Measurements from ENCODE around the gene AGPAT4.
"Not testable (repeated sequence)": the region's sequence is repeated elsewhere in the genome, so short reads cannot be mapped to it uniquely, and the experiment has no call there.

Gene AGPAT4

GRCh38 chr6:161134550-161135298 lies 139.1 kb downstream of the AGPAT4 start:
- DNase-seq: no peak

GRCh38 chr6:161133963-161134362 lies 139.9 kb downstream of the AGPAT4 start:
- DNase-seq: no peak

GRCh38 chr6:161132384-161132783 lies 141.5 kb downstream of the AGPAT4 start:
- no peak for DNase-seq

DNA sequence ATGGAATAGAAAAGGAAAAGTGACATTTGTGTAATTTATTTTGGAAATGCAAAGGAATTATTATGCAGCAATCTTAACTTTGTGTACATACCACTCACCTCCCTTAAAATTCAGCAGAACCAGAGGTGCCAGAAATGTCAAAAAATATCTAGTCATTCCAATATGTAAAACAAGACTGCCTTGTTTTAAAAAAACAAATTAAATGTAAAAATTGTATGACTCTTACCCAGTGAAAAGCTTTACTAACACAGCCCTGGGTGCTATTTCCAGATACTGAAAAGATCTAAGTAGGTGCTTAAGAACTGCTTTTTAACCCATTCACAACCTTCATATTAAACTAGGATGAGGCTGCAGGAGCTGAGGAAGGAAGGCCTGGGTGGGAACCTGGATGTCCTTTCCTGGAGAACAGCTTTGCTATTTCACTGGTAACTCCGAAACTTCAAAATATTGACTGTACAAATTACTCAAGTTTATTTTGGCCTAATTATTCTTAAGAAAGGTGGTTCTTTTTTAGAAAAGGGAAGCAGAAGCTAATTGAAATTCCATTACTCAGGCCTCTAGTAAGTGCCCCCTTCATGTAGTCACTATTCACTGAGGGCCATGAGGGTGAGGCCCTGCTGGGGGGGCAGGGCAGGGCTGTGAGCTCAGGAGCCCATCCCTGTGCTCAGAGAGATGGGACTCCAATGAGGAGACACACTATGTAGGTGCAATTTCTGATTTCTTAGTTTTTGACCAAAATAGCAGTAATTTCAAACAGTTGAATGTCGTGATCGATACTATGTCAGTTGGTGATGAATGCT lies 142.7 kb downstream of the AGPAT4 start:
- DNase-seq: no peak

DNA sequence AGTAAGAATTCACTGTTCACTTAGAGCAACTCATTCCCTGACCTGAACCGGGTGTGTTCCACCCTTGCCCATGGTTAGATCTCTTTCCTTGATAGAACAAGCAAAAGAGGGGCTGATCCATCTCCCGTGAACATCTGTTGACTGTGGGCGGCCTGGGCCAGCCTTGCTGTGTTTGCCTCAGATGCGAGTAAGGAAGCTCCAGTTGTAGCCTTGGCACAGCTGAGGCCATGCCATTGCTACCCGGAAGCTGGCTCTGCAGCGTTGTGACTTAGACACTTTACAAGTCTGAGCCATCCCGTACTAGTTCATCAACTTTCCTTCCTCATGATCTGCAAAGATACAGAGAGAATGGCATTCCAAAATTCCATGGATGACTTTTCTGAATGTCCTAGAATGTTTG lies 143.3 kb downstream of the AGPAT4 start:
- no peak for DNase-seq

DNA sequence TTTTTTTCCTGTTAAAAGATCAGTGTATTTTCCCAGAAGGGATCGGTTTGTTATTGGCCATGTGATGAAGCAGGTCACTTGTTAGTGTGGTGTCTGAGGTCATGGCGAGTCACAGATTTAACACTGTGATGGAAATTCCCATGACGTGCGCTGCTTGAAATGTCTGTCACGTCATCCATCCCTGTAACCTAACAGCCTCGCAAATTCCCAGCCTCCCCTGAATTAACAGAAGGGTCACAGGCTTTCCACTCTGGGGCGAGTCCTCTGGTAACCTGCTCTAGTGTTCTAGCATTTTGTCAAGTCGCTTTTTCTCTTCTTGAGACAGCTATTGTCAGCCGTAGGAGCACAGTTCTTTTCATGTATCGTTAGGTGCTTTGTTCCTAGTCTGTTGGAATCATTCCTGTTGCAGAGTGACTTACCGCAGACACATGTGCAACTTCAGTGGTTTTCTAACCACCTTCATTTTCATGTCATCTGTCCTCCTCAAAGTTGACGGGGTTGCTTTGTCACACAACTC lies 145.1 kb downstream of the AGPAT4 start:
- no peak for DNase-seq

- DNase-seq: no peak
These were observed 145.6 kb downstream of the AGPAT4 start for GRCh38 chr6:161128230-161128629.

- DNase-seq: no peak
These were observed 146.7 kb downstream of the AGPAT4 start for GRCh38 chr6:161127071-161127740.

DNA sequence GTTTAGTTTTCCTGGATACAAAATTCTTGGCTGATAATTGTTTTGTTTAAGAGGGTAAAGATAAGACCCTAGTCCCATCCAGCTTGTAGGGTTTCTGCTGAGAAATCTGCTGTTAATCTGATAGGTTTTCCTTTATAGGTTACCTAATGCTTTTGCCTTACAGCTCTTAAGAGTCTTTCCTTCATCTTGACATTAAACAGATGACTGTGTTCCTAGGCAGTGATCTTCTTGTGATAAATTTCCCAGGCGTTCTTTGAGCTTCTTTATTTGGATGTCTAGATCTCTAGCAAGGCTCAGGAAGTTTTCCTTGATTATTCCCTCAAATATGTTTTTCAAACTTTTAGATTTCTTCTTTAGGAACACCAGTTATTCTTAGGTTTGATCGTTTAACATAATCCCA lies 148.3 kb downstream of the AGPAT4 start:
- no peak for DNase-seq

DNA sequence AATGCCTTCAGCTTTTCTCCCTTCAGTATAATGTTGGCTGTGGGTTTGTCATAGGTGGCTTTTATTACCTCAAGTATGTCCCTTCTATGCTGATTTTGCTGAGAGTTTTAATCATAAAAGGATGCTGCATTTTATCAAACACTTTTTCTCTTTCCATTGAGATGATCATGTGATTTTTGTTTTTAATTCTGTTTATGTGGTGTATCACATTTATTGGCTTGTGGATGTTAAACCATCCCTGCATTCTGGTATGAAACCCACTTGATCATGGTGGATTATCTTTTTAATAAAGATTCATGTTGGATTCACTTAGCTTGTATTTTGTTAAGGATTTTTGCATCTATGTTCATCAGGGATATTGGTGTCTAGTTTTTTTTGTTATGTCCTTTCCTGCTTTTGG lies 150.5 kb downstream of the AGPAT4 start:
- not testable (repeated sequence) for DNase-seq

- no peak for DNase-seq
These were observed 155.9 kb downstream of the AGPAT4 start for GRCh38 chr6:161117942-161118341.

DNA sequence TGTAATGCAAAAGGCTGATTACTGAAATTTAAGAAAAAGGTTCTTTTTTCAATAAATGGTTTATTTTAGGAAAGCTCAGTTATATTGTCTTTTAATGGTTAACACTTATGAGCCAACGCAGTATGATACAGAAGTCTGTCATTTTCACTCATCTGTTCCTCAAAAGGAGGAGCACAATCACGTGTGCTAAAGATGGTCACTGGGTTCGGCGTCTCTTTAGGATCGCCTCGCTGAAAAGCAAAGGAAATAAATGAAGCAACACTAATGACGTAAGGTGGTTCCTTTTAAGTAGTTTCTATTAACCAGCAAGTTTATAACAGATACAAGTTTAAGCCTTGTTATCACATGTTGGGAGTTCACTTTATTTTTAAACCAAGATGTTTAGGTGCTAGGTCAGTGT lies 156.6 kb downstream of the AGPAT4 start:
- DNase-seq: no peak

GRCh38 chr6:161116554-161116953 lies 157.3 kb downstream of the AGPAT4 start:
- DNase-seq: no peak

- no peak for DNase-seq
These were observed 158.4 kb downstream of the AGPAT4 start for GRCh38 chr6:161115468-161115867.

- DNase-seq: no peak
These were observed 162.6 kb downstream of the AGPAT4 start for GRCh38 chr6:161111261-161111660.

GRCh38 chr6:161110028-161110779 lies 163.7 kb downstream of the AGPAT4 start:
- DNase-seq: no peak

DNA sequence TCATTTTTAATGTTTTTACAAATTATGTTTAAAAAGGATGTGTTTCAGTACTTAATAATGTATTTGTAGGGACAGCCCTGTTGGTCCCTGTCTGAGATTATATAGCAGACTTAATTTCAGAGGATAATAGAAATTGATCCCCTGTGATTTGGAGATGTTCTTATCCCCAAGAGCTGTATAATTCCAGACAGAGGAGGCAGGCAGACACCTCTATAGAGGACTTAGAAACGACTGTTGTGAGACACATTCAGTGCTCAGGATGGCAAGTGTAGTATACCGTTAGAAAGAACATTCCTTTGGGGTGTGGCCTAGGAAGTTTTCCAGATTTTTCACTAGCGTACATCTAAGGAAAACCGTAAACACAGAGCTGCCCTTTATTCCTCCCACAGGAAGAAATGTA lies 164.5 kb downstream of the AGPAT4 start:
- no peak for DNase-seq

GRCh38 chr6:161108916-161109315 lies 164.9 kb downstream of the AGPAT4 start:
- DNase-seq: no peak

DNA sequence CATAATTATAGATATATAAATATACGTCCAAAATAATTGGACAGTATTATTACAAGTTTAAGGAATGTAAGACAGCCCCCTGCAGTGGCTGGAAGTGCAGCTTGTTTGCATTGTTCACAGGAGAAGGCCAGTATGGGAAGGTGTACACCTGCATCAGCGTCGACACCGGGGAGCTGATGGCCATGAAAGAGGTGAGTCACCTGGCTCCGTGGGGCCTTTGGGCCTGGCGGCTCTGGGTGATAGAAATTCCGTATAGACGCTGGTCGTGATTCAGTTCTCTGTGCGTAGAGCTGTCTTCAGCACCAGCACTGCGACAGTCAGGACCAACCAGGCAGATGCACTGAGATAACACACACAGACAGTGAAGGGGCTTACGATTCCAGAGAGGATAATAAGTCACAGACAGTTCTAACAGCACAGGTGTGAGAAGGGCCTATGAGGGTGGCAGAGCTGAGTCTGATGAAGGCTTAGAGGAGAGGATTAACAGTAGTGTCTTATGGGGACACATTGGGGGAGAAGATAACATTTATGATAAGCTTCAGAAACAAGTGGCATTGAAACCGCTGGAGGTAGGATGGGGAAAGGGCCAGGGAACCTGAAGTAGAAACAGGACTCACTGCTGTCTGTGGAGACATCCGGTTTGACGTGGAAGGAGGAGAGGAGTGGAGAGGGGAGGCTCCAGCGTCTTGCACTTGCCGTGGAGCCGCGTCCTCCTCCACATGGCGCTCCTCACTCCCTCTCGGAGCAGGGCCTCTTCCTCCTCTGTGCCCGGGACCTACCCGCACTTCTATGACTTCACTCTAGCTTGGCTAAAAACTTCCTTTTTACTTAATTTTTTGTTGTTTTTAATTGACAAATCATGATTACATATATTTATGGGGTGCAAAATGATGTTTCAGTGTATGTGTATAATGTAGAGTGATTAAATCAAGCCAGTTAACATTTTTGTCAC lies 165.8 kb downstream of the AGPAT4 start:
- no peak for DNase-seq

- no peak for DNase-seq
These were observed 168.5 kb downstream of the AGPAT4 start for GRCh38 chr6:161105408-161105807.

- no peak for DNase-seq
These were observed 168.9 kb downstream of the AGPAT4 start for GRCh38 chr6:161104966-161105365.

- no peak for DNase-seq
These were observed 170.4 kb downstream of the AGPAT4 start for GRCh38 chr6:161103475-161103874.

All from activated T-cell treated with anti-CD3 and anti-CD28 coated beads for 4 hours (primary cell).